SJSA1 (cell line): ENCODE results near the gene SLC25A25. TPM values are rescaled to one million over a fixed set of nuclear protein-coding genes. Genes with fewer than 3 reads are reported as not detected.
"Not testable (repeated sequence)": the region's sequence is repeated elsewhere in the genome, so short reads cannot be mapped to it uniquely, and the experiment has no call there.

Experiments
- DNase-seq, 2 experiments: peaks; one replicate each; pipeline ENCODE4 v3.0.0-alpha.2; 2015 to 2020; ENCODE audit warnings: low spot score in 2 of 2, low read depth in 1 of 2
- H3K27ac ChIP-seq: fragments of 250-450 bp; sonication (Bioruptor Pico); 2 replicates; pipeline ENCODE4 v1.5.1; 2020; ENCODE audit warnings: mild to moderate bottlenecking, moderate library complexity
- H3K27me3 ChIP-seq: fragments of 250-450 bp; sonication (Bioruptor Pico); replicated peaks from 2 replicates; pipeline ENCODE4 v1.5.1; 2020; ENCODE audit warnings: mild to moderate bottlenecking, moderate library complexity
- H3K36me3 ChIP-seq: fragments of 250-450 bp; sonication (Bioruptor Pico); 2 replicates; pipeline ENCODE4 v1.5.1; 2020; ENCODE audit warnings: mild to moderate bottlenecking
- H3K4me1 ChIP-seq: fragments of 250-450 bp; sonication (Bioruptor Pico); replicated peaks from 2 replicates; pipeline ENCODE4 v1.6.1; 2021; ENCODE audit warnings: mild to moderate bottlenecking
- H3K4me3 ChIP-seq: fragments of 250-450 bp; sonication (Bioruptor Pico); 2 replicates; pipeline ENCODE4 v1.5.1; 2020; ENCODE audit warnings: mild to moderate bottlenecking
- H3K9me3 ChIP-seq: fragments of 250-450 bp; sonication (Bioruptor Pico); replicated peaks from 2 replicates; pipeline ENCODE4 v1.5.1; 2020; ENCODE audit warnings: mild to moderate bottlenecking
- total RNA-seq: library from RNA; depleted of rRNA; stranded (reverse); fragments of >200 nt; shearing (Covaris generic); gene quantifications from 2 replicates; pipeline ENCODE4 v1.2.3, GENCODE V29; 2014

SLC25A25 gene
- total RNA-seq, 1 experiment from 2014 or later = 30.8 TPM

DNA sequence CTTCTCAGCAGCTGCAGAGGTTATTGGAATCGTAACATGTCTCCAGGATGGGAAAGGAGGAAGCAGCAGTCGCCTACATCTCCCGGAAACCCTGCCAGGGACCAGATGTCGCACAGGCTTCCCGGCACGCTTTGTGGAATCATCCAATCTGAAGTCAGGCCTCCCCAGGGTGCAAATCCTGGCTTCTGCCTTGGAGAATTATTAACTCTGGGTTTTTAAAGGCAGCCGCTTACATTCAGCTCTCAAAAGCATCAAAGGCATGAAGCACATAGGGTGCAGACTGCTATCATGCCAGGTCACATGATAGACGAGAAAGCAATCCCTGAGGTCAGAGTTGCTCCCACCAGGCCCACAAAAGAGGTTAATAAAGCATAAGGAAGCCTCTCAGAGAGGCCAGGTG lies 64.1 kb downstream of the SLC25A25 start:
- H3K9me3 ChIP-seq, H3K36me3 ChIP-seq, DNase-seq, H3K4me1 ChIP-seq, H3K4me3 ChIP-seq, H3K27me3 ChIP-seq, H3K27ac ChIP-seq: not testable (repeated sequence)

DNA sequence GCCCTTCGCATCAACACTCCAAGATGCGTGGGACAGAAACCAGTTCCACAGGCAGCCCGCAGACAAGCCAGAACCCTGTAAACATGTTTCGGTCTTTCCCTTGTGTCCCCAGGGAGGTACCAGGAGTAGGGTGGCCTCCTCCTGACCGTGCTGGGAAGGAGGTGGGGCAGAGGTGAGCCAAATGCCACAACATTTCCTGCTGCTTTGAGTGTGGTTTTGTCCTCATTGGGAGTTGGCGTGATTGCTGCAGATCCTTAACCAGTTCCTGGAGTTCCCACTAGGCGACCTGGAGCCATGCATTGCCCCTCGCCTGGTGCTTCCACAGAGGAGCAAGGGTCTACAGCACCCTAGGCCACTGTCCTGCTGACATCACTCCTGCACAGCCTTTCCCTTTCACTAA lies 67.5 kb downstream of the SLC25A25 start:
- H3K9me3 ChIP-seq, H3K36me3 ChIP-seq, H3K4me1 ChIP-seq, H3K27ac ChIP-seq, H3K4me3 ChIP-seq, H3K27me3 ChIP-seq, DNase-seq: not testable (repeated sequence)

DNA sequence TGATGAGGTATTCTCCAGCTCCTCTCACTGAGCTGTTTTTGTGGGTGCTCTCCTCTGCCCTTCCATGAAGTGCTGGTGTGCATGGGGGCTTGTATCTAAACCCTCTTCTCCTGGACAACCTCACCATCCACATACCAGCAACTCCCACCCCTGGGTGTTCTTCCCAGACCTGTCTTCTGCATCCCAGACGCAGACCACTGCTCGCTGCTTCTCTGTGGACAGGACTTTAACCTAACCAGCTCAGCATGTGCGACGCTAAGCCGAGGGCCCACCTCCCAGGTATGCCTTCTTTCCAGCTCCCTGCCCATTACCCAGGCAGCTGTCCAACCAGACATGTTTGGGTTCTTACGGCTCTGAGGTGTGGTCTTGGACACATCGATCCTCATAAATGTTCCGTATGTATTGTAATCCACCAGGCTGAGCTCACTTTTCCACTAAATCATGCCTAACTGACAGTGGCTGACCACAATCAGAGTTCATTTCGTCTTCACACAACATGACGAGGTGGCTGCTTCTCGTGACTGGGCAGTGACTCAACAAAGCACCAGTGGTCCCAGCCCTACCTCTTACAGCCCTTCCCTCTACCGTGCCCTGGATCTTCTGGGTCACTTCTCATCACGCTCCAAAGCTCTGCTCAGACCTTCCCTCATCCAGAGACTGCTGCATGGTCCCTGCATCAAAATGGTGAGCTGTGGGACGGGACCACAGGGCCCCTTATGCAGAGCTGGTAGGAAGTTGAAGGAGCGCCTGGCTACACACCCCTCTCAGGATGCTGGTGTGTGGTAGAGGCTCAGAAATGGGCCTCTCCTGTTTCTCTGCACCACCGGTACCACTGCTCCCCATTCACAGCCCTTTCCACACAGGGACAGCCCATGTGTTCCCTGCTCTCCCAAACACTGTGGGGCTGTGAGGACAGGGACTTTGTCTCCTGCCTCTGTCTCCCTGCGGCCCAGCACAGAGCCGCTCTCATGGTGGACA lies 69.1 kb downstream of the SLC25A25 start:
- no peak for DNase-seq
- Histone ChIP-seq H3K27ac (no peak overlapping the region), H3K27me3 (no peaks in the 10 kb centered on the region), H3K9me3 (no peaks in the 10 kb centered on the region), H3K4me1 (no peaks in the 10 kb centered on the region), H3K36me3 (no peaks in the 10 kb centered on the region), H3K4me3 (no peak overlapping the region)

DNA sequence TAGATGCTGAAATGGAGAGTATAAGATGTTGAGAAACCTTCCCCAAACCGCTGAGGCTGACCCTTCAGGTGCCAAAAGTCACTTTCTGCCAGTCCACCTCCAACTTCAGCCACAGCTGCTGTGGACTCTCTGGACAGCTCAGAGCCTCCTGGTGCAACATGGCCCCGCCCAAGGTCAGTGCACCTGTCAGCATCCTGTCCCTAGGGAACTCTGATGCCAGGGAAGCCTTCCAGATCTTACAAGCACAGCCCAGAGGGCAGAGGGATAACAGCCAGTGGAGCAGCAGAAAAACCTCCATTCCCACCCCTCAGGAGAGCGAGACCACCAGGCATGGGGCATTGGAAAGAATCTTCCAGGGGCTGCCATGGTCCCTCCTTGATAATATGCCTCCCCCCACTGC lies 70.0 kb downstream of the SLC25A25 start:
- DNase-seq = no peak
- H3K9me3 ChIP-seq = no peaks in the 10 kb centered on the region
- no peaks in the 10 kb centered on the region for H3K36me3 ChIP-seq
- H3K27me3 ChIP-seq = no peaks in the 10 kb centered on the region
- H3K4me3 ChIP-seq = no peak overlapping the region
- no peaks in the 10 kb centered on the region for H3K4me1 ChIP-seq
- H3K27ac ChIP-seq = no peak overlapping the region

DNA sequence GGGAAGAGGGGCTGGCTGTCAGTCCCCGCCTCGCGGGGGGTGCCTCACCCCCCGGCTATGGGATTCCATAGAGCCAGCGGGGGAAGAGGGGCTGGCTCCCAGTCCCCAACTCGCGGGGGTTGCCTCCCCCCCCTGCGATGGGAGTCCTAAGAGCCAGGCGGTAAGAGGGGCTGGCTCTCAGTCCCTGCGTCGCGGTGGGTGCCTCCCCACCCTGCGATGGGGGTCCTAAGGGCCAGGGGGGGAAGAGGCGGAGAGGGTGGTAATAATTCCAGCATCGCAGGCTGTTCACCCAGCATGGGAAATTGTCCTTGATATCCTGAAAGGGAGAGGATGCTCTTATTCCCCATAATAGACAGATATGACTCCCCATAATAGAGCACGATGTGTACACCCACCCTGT lies 71.6 kb downstream of the SLC25A25 start:
- no peaks in the 10 kb centered on the region for H3K9me3 ChIP-seq
- no peaks in the 10 kb centered on the region for H3K36me3 ChIP-seq
- no peak for DNase-seq
- H3K27me3 ChIP-seq = no peaks in the 10 kb centered on the region
- H3K4me1 ChIP-seq = no peaks in the 10 kb centered on the region
- H3K27ac ChIP-seq = no peak overlapping the region
- H3K4me3 ChIP-seq = no peak overlapping the region

DNA sequence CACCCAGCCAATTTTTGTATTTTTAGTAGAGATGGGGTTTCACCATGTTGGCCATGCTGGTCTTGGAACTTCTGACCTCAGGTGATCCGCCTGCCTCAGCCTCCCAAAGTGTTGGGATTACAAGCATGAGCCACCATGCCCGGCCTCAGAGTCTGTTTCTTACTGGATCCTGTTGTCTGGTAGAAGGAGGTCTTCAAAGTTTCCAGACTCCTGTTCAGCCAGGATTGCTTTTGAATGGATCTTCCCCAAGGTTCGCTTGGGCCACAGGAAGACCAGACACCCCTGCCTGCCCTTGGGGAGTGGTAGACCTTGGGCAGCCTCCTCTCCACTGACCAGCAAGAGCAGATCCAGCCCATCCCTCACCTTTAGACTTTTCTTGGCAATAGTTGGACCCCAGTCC lies 73.6 kb downstream of the SLC25A25 start:
- no peaks in the 10 kb centered on the region for H3K36me3 ChIP-seq
- no peaks in the 10 kb centered on the region for H3K4me1 ChIP-seq
- H3K27me3 ChIP-seq = no peaks in the 10 kb centered on the region
- DNase-seq = no peak
- H3K4me3 ChIP-seq = no peak overlapping the region
- H3K27ac ChIP-seq = no peak overlapping the region
- no peaks in the 10 kb centered on the region for H3K9me3 ChIP-seq

DNA sequence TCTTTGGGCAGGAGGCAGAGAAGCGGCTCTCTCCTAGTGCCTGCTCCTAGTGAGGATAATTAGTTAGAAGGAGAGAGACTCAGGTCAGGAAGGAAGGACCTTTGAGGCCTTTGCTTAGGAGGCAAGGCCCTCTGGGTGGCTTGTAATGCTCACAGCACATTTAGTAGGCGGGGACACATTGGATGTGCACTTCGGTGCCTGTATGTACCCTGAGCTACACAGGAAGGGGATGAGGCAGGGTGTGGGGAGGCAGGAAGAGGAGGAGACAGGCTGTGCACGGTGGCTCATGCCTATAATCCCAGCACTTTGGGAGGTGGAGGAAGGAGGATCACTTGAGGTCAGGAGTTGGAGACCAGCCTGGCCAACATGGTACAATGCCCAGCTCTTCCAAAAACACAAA lies 74.0 kb downstream of the SLC25A25 start:
- Histone ChIP-seq H3K27ac (no peak overlapping the region), H3K4me3 (no peak overlapping the region), H3K27me3 (no peaks in the 10 kb centered on the region), H3K4me1 (no peaks in the 10 kb centered on the region), H3K36me3 (no peaks in the 10 kb centered on the region), H3K9me3 (no peaks in the 10 kb centered on the region)
- DNase-seq = no peak

DNA sequence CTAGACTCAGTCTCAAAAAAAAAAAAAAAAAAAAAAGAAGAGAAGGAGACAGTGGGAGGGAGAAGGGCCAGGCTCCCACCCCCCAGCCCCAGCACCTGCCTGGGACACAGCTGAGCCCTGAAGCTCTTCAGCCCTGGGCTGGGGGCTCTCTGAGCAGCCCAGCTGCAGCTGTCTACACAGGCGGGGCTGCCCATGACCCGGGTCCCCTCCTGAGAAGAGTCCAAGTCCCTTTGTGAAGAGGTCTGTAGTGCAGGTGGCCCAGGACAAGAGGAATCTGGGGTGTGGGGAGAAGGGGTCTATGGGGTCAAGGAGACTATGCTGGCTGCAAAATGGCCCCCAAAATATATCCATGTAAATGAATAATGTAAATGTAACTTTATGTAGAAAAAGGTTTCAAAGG lies 74.6 kb downstream of the SLC25A25 start:
- no peak overlapping the region for H3K4me3 ChIP-seq
- H3K9me3 ChIP-seq = no peaks in the 10 kb centered on the region
- DNase-seq = no peak
- no peaks in the 10 kb centered on the region for H3K4me1 ChIP-seq
- H3K27ac ChIP-seq = no peak overlapping the region
- no peaks in the 10 kb centered on the region for H3K27me3 ChIP-seq
- no peaks in the 10 kb centered on the region for H3K36me3 ChIP-seq

DNA sequence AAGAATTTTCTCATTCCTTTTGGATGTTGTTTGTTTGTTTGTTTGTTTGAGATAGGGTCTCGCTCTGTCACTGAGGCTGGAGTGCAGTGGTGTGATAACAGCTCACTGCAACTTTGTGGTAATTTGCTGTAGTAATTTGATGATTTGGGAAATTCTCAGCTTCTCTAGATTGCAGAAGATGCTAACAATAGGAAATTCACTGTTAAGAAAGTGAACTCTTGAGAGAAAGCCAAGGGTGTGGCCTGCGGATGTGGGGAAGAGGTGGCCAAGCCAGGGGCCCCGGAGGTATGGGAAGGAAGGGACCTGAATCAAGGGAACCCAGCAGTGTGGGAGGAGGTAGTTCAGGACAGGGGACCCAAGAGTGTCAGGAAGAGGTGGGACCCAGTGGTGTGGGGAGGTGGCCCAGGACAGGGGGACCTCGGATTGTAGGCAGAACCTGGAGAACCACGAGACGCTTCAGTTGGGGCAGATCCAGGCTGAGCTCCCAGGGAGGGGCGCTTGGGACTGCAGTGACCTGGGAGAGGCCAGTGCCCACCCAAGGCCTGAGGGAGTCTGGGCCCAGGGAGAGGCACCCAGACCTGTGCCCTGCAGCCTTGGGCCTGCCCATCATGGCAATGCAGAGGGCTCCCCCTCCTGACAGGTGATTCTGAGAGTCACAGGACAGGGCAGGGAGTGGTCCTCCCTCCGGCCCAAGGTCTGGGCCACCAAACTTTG lies 75.7 kb downstream of the SLC25A25 start:
- no peak overlapping the region for H3K4me3 ChIP-seq
- H3K4me1 ChIP-seq = peaks cover under 1% of the 10 kb centered on the region; the same call in 1 of the 2 replicates
- no peak overlapping the region for H3K27ac ChIP-seq

DNA sequence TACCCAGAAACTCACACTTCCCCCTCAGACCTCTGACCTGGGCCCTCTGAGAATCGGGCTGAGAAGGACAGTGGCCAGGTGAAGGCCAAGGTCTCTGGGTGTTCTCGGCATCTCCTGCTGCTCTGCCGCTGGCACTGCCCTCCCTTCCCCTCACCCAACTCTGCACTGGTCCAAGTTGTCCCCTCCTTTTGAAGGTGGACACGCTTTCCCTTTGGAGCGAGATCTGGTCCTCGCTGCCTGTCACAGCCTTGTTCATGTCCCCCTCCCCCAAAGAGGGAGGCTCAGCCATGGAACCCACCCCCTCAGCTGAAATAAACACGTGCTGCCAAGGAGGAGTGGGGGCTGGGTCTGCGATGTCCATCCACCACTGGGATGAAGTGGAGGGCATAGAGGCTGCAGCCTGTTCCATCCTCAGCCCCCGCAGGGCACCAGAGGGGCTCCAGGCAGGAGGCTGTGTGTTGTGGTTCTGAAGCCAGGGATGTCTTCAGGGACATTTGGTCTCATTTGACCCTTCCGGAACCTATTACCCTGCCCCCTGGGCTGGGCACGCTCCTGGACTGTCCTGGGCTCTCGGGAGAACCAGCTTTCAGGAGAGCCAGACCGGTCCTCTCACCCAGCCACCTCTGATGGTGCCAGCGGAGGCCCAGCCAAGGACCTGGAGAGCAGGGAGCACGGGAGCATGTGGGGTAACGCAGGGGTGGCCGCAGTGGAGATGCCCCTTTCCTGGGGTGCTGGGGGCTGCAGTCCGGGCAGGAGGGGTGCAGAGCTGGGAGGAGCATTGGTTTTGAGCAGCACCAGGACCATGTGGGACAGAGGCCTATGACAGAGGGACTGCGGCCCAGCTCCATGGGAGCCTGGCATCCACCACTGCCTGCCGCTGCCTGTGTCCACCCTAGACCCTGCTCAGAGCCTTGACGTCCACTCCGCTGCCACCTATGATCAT lies 76.5 kb downstream of the SLC25A25 start:
- no peaks in the 10 kb centered on the region for H3K36me3 ChIP-seq
- no peak for DNase-seq
- no peak overlapping the region for H3K4me3 ChIP-seq
- no peak overlapping the region for H3K27ac ChIP-seq
- no peaks in the 10 kb centered on the region for H3K9me3 ChIP-seq
- H3K27me3 ChIP-seq = no peaks in the 10 kb centered on the region
- H3K4me1 ChIP-seq = peaks cover 7% of the 10 kb centered on the region

More for the DNA sequence above, 75.7 kb downstream of the SLC25A25 start:
- no peaks in the 10 kb centered on the region for H3K9me3 ChIP-seq
- H3K27me3 ChIP-seq = no peaks in the 10 kb centered on the region
- H3K36me3 ChIP-seq = no peaks in the 10 kb centered on the region
- no peak for DNase-seq

DNA sequence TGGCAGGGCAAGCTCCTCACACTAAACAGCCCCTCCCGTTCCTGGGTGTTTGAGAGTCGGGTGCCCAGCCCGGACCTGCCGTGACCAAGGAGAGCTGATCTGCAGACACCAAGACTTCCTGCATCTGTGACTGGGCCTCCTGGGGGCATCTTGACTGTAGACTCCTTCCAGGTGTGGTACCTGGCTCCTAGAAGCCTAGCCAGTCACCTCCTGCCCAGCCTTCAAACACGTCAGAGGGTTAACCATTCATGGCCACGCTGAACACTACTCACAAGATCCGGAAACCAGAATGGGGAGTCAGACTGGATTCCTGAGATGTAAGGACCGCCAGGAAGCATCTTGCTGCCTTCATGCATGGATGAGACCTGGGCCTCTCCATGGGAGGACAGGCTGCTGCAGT lies 77.5 kb downstream of the SLC25A25 start:
- Histone ChIP-seq H3K27me3 (no peaks in the 10 kb centered on the region), H3K4me3 (no peak overlapping the region), H3K4me1 (peaks cover 7% of the 10 kb centered on the region), H3K36me3 (no peaks in the 10 kb centered on the region), H3K9me3 (no peaks in the 10 kb centered on the region), H3K27ac (no peak overlapping the region)
- no peak for DNase-seq

DNA sequence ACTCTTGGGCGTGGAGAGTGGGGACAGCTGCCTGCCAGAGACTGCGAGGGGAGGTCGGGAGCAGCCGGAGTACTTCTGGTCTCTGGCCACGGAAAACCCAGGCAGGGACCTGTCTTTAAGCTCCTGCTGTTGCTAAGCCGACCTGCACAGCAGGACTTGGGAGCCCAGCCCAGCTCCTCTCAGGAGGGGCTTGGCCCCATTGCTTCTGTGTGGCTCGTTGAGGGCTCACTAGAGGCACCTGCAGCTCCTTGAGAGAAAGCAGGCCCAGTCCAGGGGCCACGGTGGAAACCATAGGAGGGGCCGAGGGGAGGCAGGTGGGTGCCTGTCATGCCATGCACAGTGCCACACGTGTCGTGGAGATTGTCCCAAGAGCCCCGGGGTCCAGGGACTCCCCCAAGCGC lies 77.9 kb downstream of the SLC25A25 start:
- H3K27me3 ChIP-seq = no peaks in the 10 kb centered on the region
- DNase-seq = no peak
- no peak overlapping the region for H3K4me3 ChIP-seq
- H3K9me3 ChIP-seq = no peaks in the 10 kb centered on the region
- no peak overlapping the region for H3K27ac ChIP-seq
- H3K36me3 ChIP-seq = no peaks in the 10 kb centered on the region
- peaks cover 7% of the 10 kb centered on the region for H3K4me1 ChIP-seq

DNA sequence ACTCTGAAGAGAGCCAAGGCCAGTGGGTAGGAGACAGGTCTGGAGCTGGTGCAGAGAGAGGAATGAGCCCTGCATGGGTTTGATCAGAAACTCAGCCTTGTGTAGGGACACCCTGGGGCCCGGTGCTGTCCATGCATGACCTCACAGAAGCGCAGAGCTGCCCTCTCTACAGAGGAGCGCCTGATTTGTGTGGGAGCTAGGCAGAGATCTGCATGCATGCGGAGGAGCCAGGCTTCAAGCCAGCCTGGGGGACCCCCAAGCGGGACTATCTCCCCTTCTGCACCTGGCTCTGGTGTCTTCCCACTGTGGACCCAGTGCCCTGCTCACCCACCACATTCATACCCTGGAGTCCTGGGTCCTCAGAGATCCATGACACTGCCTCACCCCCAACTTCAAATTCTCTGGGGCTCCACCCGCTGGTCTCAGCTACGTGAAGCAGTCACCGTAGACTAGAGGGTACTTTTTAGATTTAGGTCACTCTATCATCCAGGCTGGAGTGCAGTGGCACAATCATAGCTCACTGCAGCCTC lies 78.6 kb downstream of the SLC25A25 start:
- DNase-seq = no peak
- Histone ChIP-seq H3K9me3 (no peaks in the 10 kb centered on the region), H3K27me3 (no peaks in the 10 kb centered on the region), H3K4me3 (no peak overlapping the region), H3K27ac (no peak overlapping the region), H3K4me1 (peaks cover 7% of the 10 kb centered on the region), H3K36me3 (no peaks in the 10 kb centered on the region)
